ENCODE results near the gene ANXA6. TPM values are rescaled to one million over a fixed set of nuclear protein-coding genes. Genes with fewer than 3 reads are reported as not detected.

ANXA6 gene
- total RNA-seq, 2 donors from 2014 or later: 204 to 235 TPM

DNA sequence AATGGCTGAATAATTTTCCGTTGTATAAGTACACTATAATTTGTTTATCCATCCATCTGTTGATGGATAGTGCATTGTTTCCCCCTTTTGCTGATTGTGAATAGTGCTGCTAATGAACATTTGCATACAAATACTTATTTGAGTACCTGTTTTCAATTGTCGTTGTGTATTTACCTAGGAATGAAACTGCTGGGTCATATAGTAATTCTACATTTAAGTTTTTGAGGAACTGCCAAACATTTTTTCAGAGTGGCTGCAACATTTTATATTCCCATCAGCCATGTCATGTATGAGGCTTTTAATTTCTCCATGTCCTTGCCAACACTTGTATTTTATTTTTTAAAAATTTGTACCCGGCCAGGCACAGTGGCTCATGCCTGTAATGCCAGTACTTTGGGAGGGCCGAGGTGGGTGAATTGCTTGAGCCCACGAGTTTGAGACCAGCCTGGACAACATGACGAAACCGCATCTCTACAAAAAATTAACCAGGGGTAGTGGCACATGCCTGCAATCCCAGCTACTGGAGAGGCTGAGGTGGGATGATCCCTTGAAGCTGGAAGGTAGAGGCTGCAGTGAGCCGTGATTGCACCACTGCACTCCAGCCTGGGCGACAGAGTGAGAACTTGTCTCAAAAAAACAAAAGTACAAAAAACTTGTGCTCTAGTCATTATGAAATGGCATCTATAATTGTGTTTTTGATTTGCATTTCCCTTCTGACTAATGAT lies 2.2 kb upstream of the ANXA6 start:
- peaks cover 7% of the 10 kb centered on the region for H3K36me3 ChIP-seq (ENCODE audit: control insufficient read depth, insufficient read depth, low read length)
- Mint-ChIP-seq H3K27me3 (ENCODE audit: insufficient read depth) (no peaks in the 10 kb centered on the region), H3K4me3 (no peak overlapping the region), H3K9me3 (peaks cover 5% of the 10 kb centered on the region), H3K4me1 (peaks cover 45% of the 10 kb centered on the region), H3K36me3 (ENCODE audit: low read depth) (no peaks in the 10 kb centered on the region), H3K27ac (no peak overlapping the region)
- H3K27me3 ChIP-seq (ENCODE audit: control insufficient read depth, insufficient read depth, low read length, poor library complexity, severe bottlenecking): no peaks in the 10 kb centered on the region
- no peak for DNase-seq
- no peak overlapping the region for H3K9ac ChIP-seq (ENCODE audit: extremely low read depth, low read length, poor library complexity, severe bottlenecking)
- TF ChIP-seq, protein P1, sequence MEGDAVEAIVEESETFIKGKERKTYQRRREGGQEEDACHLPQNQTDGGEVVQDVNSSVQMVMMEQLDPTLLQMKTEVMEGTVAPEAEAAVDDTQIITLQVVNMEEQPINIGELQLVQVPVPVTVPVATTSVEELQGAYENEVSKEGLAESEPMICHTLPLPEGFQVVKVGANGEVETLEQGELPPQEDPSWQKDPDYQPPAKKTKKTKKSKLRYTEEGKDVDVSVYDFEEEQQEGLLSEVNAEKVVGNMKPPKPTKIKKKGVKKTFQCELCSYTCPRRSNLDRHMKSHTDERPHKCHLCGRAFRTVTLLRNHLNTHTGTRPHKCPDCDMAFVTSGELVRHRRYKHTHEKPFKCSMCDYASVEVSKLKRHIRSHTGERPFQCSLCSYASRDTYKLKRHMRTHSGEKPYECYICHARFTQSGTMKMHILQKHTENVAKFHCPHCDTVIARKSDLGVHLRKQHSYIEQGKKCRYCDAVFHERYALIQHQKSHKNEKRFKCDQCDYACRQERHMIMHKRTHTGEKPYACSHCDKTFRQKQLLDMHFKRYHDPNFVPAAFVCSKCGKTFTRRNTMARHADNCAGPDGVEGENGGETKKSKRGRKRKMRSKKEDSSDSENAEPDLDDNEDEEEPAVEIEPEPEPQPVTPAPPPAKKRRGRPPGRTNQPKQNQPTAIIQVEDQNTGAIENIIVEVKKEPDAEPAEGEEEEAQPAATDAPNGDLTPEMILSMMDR (conservative IDR thresholded peaks at IDR 0.05): no peak
- H3K4me1 ChIP-seq (ENCODE audit: control insufficient read depth, insufficient read depth, low read length): peaks cover 7% of the 10 kb centered on the region
- 85 to 97% methylated on average over 8 to 9 of the region's 9 CpGs for WGBS, 2 experiments (ENCODE audit: insufficient coverage in 1 of 2, insufficient read length in 1 of 2)
- no peaks in the 10 kb centered on the region for H3K9me3 ChIP-seq (ENCODE audit: control insufficient read depth, low read length)
- no peak overlapping the region for H3K4me3 ChIP-seq (ENCODE audit: low read length)
- H3K27ac ChIP-seq (ENCODE audit: low read depth, low read length): no peak overlapping the region

DNA sequence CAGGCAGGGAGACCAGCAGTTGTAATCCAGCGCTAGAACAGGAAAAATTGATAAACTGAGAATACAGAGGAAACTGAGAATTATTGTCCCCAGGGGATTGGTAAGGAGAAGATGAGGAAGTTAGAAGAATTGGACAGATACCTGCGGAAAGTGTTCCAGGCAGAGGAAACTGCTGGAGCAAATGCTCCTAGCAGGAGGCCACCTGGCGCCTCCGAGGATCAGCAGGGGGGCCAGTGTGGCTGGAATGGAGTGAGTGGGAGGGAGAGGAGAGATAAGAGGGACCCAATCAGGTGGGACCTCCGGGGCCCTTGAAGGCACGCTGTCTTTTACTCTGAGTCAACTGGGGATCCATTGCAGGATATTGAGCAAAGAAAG lies 695 bp upstream of the ANXA6 start:
- TF ChIP-seq, protein P1 (conservative IDR thresholded peaks at IDR 0.05): no peak
- Mint-ChIP-seq H3K4me1 (peaks cover 51% of the 10 kb centered on the region), H3K27me3 (ENCODE audit: insufficient read depth) (no peaks in the 10 kb centered on the region), H3K27ac (peak overlapping the region; percentile 82), H3K9me3 (no peaks in the 10 kb centered on the region), H3K36me3 (ENCODE audit: low read depth) (peaks cover 6% of the 10 kb centered on the region), H3K4me3 (peak overlapping the region; percentile 86)
- peak overlapping the region; percentile 94 for H3K4me3 ChIP-seq (ENCODE audit: low read length)
- 12 to 17% methylated on average over 3 to 6 of the region's 6 CpGs for WGBS, 2 experiments (ENCODE audit: insufficient coverage in 1 of 2, insufficient read length in 1 of 2)
- peak; percentile 87 for DNase-seq
- peak overlapping the region; percentile 80 for H3K9ac ChIP-seq (ENCODE audit: extremely low read depth, low read length, poor library complexity, severe bottlenecking)
- H3K27me3 ChIP-seq (ENCODE audit: control insufficient read depth, insufficient read depth, low read length, poor library complexity, severe bottlenecking): no peaks in the 10 kb centered on the region
- no peaks in the 10 kb centered on the region for H3K9me3 ChIP-seq (ENCODE audit: control insufficient read depth, low read length)
- peaks cover 16% of the 10 kb centered on the region for H3K36me3 ChIP-seq (ENCODE audit: control insufficient read depth, insufficient read depth, low read length)
- H3K27ac ChIP-seq (ENCODE audit: low read depth, low read length): no peak overlapping the region
- H3K4me1 ChIP-seq (ENCODE audit: control insufficient read depth, insufficient read depth, low read length): peaks cover 12% of the 10 kb centered on the region

DNA sequence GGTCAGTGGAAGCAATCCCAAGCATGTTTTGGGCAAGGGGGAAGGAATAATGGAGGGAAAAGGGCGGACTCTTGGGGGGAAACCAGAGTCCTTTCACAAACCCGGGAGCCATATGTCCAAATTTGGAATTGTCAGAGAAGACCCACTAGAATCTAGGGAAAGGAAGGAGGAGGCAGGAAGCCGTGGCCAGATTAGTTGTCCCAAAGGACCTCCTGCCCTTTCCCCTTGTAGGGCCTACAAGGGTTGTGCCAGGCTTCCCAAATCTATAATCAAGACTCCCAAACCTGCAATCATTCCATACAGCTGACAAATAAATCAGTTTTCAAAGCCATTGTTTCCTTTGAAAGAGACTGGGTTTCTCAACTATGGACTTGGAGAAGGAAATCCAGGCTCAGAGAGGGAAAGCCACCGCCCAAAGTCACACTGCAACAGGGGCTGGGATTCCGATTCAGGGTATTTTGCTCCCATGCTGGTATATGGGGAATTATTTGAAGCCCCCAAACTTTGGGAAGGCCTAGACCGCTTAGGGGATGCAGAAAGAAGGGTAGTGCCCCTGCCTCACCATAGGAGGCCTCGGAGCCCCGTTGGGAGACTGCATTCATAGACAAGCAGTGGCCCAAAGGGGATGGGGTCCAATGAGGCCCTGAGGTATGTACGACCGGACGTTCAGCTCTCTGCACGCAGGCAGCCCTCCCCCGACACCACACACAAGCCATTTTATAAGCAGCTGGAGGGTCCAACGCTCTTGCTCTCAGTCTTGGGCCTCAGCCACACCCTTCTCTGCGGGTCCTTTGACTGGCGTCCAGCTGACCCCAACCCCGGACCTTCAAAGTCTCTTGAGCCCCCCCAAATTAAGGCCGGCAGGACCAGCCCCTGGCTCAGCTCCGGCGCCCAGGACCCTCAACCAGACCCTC lies 815 bp downstream of the ANXA6 start:
- H3K27me3 Mint-ChIP-seq (ENCODE audit: insufficient read depth): no peaks in the 10 kb centered on the region
- Histone ChIP-seq H3K9ac (ENCODE audit: extremely low read depth, low read length, poor library complexity, severe bottlenecking) (peak overlapping the region; percentile 80), H3K27ac (ENCODE audit: low read depth, low read length) (peak overlapping the region; percentile 76), H3K9me3 (ENCODE audit: control insufficient read depth, low read length) (no peaks in the 10 kb centered on the region), H3K4me3 (ENCODE audit: low read length) (peak overlapping the region; percentile 94), H3K27me3 (ENCODE audit: control insufficient read depth, insufficient read depth, low read length, poor library complexity, severe bottlenecking) (no peaks in the 10 kb centered on the region), H3K4me1 (ENCODE audit: control insufficient read depth, insufficient read depth, low read length) (peaks cover 13% of the 10 kb centered on the region), H3K36me3 (ENCODE audit: control insufficient read depth, insufficient read depth, low read length) (peaks cover 29% of the 10 kb centered on the region)
- 25 to 39% methylated on average over 7 to 20 of the region's 20 CpGs for WGBS, 2 experiments (ENCODE audit: insufficient coverage in 1 of 2, insufficient read length in 1 of 2)
- DNase-seq: peak; percentile 68
- H3K4me3 Mint-ChIP-seq: peak overlapping the region; percentile 86
- no peaks in the 10 kb centered on the region for H3K9me3 Mint-ChIP-seq
- TF ChIP-seq, protein P1 (conservative IDR thresholded peaks at IDR 0.05): no peak
- H3K27ac Mint-ChIP-seq: peak overlapping the region; percentile 84
- peaks cover 47% of the 10 kb centered on the region for H3K4me1 Mint-ChIP-seq
- H3K36me3 Mint-ChIP-seq (ENCODE audit: low read depth): peaks cover 6% of the 10 kb centered on the region

Data from endodermal cell (in vitro differentiated cells).